Activated gamma-delta T cell treated with Interleukin-2 at 50 U/mL for 16 hours (primary cell): Measurements from ENCODE around the gene PPP6R2.
"Not testable (repeated sequence)": the region's sequence is repeated elsewhere in the genome, so short reads cannot be mapped to it uniquely, and the experiment has no call there.

ENCODE experiments used
- DNase-seq: peaks from one replicate; pipeline ENCODE4 v3.0.0-alpha.2; 2020

PPP6R2 gene

GRCh38 chr22:50319503-50319951, 23.6 kb upstream of the PPP6R2 start:
- DNase-seq, result no peak

DNA sequence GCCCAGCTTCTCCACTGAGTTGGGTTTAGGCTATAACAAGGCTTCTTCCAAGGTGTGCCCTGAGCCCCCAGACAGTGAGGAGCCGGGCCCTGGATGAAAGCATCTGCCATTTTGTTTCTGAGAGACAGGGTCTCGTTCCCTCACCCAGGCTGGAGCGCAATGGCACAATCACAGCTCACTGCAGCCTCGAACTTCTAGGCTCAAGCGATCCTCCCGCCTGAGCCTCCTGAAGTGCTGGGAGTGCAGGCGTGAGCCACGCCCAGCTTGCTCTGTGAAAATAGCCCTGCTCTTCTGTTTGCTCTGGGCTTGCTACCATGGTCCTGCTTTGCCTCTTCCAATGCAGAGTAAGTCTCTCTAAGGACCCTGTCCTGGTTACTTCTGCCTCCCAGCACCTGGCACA, 23.0 kb upstream of the PPP6R2 start:
- DNase-seq, result no peak

DNA sequence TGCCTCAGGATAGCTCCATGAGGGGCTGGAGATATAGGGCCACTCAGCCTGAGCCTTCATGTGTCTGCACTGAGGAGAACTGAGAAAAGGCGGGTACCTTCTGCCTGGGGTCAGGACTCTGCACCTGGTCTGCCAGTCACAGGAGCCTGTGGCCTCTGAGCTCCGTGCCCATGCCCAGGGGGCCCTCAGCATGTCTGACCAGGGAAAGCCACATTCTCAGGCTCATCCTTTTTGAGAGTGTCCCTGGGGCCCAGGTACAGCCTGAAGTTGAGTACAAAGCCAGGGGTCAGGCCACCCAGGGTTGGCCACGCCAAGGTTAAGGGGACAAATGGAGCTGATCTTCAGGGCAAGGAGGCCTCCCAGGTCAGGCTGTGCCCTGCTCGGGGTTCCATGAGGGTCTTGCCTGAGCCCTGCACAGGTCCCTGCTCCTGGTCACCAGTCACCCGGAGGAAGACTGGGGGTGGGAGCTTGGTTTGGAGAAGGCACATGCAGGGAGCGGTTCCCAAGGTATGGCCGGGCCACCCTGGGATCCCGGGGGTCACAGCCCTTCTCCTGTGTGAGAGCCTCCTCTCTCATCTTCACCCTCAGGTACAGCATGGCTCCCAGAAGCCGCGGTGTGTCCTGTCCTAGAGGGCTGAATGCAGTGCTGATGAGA, 22.3 kb upstream of the PPP6R2 start:
- DNase-seq, result no peak

GRCh38 chr22:50322382-50323104, 20.6 kb upstream of the PPP6R2 start:
- DNase-seq, result not testable (repeated sequence)

DNA sequence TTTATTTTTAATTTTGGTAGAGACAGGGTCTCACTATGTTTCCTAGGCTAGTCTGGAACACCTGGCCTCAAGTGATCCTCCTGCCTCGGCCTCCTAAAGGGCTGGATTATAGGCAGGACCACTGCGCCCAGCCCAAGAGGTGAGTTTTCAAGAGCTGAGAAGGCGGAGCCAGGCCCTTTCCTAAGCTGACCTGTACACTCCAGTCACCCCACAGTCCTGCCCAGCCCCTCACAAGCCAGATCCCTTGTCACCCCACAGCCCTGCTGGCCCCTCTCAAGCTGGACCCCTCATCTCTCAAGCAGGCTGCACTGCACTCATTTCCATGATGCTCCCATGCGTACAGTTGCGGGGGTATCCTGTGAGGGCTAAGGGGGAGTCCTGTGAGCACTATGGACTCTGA, 19.2 kb upstream of the PPP6R2 start:
- DNase-seq, result no peak

DNA sequence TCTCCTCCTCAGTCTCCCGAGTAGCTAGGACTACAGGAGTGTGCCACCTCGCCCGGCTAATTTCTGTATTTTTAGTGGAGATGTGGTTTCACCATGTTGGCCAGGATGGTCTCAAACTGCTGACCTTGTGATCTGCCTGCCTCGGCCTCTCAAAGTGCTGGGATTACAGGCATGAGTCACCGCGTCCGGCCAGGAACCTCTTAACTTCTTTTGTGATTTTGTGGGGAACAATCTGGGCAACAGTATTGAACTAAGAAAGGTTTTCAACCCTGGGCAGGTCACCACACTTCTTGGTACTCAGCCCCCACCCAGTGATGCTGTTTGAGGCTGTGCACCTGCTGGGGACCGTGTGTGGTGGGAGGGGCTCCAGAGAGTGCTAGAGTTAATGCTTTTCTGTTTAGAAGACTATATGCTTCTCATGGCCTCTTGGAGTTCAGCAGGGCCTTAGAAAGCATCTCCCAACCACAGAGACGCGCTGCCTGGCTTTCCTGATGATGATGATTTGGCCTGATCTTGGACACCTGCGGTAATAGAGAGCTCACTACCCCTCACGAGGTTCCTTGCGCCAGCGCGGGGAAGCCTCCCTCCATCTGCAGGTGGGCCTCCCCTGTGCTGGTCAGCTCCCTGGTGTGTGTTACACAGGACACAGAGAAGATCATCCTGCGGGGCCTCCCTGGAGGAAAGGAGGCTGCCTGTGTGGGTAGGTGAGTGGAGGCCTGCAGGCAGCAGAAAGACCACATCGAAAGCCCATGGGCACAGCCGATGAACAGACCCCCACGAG, 17.5 kb upstream of the PPP6R2 start:
- DNase-seq, result no peak

GRCh38 chr22:50326225-50326955, 16.7 kb upstream of the PPP6R2 start:
- DNase-seq, result no peak

DNA sequence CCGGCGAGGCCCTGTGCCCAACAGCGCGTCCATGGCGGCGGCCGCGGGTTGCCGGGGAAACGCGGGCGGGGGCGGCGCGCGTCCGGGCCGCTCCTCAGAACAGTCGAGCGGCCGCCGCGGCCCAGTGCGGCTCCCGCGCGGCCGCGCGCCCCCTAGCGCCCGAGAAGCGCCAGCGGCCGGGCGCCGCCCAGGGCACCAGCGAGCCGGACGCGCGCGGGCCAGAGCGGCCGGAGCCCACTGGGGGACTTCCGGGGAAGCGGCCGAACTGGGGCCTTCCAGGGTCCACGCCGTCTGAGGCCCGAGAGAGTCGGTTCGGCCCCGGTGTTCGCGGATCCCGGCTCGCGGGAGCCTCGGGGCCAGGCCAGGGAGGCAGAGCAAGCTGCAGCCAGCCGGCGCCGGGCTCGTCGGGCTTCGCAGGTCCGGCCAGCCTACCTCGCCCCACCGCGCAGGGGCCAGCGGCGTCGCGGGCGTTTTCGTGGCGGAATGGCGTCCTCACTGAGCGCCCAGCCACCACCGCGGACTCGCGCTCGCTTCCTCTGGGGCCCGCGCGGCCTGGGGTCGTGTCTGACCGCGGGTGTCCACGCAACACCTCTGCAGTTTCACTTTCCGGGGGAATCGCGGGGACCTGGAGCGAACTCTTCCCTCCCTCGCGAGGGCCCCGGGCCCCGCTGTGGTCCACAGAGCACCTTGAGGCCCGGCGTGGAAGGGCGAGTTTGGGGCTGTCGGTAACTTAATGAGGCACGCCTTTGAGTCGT, 16.0 kb upstream of the PPP6R2 start, which contains the start of gene DENND6B:
Gene DENND6B, minus strand, starts transcription at position 57 of the 755 bp plus-strand sequence. Its CDS starts 24 bp downstream, at position 33.
- DNase-seq, result peak; percentile 65

DNA sequence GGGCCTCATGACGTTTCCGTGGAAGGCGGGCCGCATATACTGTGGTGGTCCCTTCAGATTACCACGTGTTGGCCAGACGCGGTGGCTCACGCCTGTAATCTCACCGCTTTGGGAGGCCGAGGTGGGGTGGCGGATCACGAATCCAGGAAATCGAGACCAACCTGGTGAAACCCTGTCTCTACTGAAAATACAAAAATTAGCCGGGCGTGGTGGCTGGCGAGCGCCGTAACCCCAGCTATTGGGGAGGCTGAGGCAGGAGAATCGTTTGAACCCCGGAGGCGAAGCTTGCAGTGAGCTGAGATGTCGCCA, 15.5 kb upstream of the PPP6R2 start:
- no peak for DNase-seq

DNA sequence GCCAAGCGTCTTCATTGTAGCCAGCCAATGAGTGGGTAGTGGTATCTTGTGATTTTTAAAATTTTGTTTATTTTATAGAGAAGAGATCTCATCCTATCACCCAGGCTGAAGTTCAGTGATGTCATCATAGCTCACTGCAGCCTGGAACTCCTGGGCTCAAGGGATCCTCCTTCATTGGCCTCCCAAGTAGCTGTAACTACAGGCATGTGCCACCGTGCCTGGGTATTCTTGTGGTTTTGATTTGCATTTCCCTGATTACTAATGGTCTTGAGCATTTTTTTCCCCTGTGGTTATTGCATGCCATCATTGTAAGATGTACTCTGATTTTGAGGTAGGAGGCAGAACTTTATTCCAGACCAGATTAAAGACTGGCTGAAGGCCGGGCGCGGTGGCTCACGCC, 13.9 kb upstream of the PPP6R2 start:
- no peak for DNase-seq

- not testable (repeated sequence) for DNase-seq
Measured at GRCh38 chr22:50334433-50334832, 8.7 kb upstream of the PPP6R2 start.

DNA sequence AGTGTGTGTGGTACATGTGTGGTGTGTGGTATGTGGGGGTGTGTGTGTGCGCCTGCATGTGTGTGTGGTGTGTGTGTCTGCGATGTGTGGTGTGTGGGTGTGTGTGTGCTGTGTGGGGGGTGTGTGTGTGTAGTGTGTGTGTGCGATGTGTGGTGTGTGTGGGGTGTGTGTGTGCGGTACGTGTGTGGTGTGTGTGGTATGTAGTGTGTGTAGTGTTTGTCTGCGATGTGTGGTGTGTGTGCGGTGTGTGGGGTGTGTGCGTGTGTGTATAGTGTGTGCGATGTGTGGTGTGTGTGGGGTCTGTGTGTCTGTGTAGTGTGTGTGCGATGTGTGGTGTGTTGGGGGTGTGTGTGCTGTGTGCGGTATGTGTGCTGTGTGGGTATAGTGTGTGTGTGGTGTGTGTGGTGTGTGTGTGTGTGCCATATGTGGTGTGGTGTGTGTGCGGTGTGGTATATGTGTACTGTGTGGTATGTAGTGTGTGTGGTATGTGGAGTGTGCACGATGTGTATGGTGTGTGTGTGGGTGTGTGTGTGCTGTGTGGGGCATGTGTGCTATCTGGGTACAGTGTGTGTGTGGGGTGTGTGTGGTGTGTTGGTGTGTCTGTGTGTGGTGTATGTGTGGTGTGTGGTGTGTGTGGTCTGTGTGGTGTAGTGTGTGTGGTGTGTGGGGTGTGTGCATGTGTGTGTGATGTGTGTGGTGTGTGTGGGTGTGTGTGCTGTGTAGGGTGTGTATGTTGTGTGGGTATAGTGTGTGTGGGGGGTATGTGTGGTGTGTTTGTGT, 5.7 kb upstream of the PPP6R2 start:
- DNase-seq, result no peak

- DNase-seq, result no peak
Measured at GRCh38 chr22:50338042-50338573, 5.0 kb upstream of the PPP6R2 start.

DNA sequence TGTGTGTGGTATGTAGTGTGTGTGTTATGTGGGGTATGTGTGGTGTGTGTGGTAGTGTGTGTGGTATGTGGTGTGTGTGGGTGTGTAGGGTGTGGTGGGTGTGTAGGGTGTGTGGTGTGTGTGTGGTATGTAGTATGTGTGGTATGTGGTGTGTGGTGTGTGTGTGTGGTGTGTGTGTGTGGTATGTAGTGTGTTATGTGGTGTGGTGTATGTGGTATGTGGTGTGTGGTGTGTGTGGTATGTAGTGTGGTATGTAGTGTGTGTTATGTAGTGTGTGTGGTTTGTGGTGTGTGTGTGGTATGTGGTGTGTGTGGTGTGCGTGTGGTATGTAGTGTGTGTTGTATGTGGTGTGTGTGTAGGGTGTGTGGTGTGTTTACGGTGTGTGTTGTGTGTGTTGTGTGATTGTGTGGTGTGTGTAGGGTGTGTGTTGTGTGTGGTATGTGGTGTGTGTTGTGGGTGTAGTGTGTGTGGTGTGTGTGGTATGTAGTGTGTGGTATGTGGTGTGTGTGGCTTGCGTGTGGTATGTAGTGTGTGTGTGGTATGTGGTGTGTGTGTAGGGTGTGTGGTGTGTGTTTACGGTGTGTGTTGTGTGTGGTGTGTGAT, 4.2 kb upstream of the PPP6R2 start:
- DNase-seq, result no peak

DNA sequence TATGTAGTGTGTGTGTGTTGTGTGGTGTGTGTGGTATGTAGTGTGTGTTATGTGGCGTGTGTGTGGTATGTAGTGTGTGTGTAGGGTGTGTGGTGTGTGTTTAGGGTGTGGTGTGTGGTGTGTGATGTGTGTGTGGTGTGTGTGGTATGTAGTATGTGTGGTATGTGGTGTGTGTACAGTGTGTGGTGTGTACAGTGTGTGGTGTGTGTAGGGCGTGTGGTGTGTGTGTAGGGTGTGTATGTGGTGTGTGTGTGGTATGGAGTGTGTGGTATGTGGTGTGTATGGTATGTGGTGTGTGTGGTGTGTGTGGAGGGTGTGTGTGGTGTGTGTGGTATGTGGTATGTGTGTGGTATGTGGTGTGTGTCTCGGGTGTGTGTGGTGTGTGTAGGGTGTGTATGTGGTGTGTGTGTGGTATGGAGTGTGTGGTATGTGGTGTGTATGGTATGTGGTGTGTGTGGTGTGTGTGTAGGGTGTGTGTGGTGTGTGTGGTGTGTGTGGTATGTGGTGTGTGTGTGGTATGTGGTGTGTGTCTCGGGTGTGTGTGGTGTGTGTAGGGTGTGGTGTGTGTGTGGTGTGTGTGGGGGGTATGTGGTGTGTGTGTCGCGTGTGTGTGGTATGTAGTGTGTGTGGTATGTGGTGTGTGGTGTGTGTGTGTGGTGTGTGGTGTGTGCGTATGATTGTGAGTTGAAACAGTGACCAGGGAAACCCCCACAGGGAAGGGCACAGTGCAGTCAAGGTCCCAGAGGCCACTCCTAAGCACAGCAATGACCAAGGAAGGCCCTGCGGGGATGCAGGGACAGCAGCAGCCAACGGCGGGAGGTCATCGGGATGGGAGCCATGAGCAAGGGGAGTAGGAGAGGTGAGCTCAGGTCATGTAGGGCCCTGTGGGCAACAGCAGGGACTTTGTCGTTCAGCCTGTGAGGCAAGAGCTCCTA, 2.9 kb upstream of the PPP6R2 start:
- DNase-seq, result no peak

DNA sequence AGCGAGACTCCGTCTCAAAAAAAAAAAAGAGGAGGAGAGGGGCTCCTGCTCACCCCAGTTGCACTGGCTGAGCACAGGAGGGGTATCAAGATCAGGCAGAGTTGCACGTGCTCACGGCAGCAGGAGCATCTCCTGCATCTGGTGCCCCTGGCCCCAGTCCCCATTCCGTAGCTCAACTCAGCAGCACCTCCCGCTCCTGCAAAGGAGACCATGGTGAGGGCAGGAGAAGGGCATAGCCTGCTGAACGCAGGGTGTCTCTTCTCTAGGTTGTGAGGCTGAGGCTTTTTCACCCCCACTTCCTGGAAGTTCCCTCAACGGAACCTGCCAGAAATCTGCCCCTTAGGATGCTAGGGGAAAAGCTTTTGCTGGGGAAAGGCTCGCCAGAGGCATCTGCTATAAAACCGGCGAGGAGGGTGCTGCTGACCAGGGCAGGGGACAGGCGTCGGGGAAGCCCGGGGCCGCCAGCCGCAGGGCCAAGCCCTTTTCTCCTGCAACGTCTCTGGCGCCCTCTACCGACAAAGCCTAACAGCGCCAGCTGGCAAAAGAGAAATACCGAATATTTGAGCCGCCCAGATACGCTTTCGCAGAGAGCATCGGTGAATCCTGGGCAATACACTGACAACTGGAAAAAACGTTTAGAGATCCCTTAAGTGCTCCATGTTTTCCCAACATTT, 1.0 kb upstream of the PPP6R2 start:
- DNase-seq, result peak; percentile 89

- DNase-seq, result no peak
Measured at GRCh38 chr22:50343541-50343935, 411 bp downstream of the PPP6R2 start.

DNA sequence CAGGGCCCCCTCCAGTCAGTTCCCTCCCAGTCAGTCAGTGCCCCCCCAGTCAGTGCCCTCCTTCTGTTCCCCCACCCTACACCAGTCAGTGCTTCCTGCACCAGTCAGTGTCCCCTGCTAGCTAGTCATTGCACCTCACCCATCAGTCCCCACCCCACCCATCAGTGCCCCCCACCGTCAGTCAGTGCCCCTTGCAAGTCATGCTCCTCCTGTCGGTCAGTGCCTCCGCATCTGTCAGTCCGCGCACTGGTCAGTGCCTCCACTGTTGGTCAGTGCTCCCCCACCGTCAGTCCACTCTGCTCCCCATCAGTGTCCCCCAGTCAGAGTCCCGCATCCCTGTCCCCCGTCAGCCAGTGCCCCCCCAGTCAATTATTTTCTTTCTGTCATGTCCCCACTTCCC, 3.3 kb downstream of the PPP6R2 start:
- DNase-seq, result no peak

- no peak for DNase-seq
Measured at GRCh38 chr22:50347157-50347556, 4.0 kb downstream of the PPP6R2 start.
